T-helper 2 cell (primary cell): ENCODE data around the gene C1QTNF9B.

Source experiments
- DNase-seq, 5 experiments: peaks; one replicate each; pipeline versions ENCODE4 v3.0.0 to v3.0.0-alpha.2; 2012 to 2022

Gene C1QTNF9B

DNA sequence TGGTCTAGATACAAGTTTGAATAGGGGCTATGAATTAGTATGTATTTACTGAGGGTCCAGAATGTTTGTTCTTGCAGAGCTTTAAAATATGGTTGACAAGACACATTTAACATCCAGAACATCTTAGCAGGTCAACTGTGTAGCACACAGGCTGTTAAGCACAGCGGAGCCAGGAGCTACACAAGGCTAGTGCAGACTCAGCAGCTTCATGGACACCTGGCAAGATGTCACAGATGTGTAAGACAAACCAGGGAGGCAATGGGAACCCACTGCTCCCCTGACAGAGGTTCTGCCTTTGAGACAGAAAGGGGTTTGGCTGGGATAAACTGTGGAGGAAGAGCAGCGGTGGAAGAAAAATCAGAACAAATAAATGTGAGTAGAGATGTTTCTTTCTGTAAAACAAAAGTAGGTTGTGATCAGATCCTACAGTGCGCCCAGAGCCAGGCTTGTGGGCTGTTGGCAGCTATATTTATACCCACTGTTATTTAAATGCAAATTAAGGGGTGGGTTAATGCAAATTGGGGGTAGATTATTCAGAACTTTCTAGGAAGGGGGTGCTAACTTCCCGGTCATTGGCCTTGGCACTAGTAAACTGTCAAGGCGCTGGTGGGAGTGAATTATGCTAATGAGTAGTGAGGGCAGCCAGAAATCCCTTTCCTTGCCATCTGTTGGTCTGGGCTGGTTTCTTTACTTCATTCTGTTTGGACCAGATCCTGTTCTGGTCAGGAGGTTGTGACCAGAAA, 41.1 kb downstream of the C1QTNF9B start:
- no peak for DNase-seq

DNA sequence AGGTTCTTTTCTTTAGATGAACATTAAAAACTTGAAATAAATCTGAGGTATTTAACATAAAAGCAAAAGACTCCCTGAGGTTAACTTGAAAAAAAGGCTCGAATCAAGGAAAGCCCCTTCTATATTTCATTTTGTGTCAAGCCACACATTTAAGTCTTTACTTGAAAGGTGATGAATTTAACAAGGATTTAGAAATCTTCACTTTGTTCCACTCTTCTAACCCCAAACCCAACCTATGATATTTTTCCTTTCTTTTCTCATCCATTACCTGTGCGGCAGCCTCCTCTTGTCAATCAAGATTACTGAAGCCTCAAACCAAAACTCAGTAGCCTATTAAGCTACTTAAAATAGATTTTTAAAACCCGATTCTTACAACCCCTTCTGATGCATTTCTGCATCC, 41.9 kb downstream of the C1QTNF9B start:
- DNase-seq: no peak

DNA sequence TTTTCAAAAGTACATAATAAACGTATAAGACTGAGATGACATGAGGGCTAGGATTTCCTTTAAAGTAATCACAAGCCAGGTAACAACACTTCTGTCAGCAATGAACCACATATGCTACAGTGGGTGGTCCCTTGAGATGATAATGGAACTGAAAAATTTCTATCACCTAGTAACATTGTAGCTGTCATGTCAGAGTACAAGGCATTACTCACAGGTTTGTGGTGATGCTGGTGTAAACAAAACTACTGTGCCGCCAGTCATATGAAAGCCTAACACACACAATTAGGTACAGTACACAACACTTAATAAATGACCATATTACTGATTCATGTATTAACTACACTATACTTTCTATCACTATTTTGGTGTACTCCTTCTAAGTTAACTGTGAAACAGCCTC, 45.0 kb downstream of the C1QTNF9B start:
- no peak for DNase-seq

DNA sequence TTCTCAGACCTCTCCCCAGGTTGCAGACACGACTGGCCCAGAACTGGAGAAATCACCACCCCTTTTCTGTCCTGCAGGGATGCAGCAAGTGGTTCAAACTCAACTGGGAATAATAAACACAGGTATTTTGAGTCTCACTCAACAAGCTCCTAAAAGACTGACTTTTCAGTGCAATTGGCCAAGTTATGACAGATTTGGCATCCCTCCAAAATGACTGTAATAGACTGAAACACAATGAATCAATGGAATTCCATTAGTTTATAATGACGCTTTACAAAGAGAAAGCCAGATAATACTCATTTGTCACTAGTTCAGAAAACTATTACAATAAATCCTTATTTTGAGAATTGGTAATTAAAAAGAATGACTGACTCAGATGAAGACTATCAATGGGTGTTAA, 46.2 kb downstream of the C1QTNF9B start:
- DNase-seq: no peak

DNA sequence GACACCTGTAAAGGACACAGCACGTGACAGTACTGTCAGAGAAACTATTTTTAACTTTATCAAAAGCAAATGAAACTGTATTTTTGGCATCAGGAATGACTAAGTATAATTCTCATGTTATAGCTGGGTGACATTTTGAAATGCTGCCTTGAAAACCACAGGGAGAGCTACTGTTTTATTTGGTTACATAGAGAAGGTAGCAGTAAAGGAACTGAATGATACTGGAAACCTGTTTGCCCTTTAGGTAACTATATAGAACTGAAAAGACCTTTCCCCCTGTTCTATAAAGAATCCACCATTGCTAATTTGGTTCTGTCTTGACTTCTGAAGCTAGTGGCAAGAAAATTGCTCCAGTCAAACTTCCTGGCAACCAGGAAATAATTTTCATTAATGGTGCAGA, 47.2 kb downstream of the C1QTNF9B start:
- DNase-seq: no peak

DNA sequence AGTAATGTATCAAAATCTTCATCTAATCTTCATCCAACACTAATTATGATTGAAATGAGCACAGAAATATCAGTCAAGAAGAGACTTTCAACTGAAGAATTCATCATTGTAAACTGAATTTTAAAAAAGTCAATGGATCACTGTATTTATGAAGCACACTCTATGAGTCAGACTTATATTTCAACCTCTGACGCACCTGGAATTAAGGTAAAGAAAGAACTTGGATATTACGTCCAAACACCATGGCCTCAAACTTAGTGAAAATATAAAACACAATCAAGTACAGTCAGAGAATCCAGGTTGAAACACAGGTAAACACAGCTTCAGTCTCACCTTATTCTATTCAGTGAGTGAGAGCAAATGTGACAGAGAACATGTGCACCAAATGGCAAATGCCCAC, 47.6 kb downstream of the C1QTNF9B start:
- no peak for DNase-seq

DNA sequence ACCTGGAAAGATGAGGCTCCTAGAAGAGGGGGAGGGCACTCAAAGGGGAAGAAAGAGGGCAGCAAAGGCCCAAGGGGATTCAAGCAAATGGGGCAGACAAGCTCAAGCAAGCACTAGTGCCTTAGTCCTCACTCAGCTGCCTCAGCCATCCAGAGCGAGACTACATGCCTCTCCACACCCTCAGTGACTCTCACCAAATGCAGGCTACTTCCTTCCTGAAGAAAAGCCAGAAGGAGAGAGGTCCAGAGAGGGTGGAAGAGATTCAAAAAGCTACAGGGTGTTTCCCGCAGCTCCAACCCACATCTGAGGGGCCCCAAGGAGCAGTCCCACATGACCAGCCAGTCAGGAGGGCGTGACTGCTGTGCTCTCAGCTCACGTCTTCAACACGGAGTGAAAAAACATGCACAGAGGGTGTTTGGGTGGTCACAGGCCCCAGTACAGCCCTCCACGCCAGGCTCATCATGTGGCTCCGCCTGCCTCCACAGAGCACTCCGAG, 48.6 kb downstream of the C1QTNF9B start:
- no peak for DNase-seq

DNA sequence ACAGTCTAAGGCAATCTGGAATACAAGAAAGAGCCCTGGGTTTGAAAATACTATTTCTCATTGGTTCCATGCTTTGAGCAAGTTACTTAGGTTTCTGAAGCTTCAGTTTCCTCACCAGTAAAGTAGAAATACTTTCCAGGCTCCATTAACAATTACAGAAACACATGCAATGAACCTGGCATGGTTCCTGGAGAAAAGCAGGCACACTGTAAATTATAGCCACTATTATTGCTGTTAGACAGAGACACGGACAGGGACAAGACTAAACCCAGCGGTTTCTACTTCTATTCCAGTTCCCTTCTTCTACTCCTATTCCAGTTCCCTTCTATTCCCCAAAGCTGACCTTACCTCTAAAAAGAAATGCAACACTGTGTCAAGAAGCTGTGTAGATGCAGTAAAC, 49.3 kb downstream of the C1QTNF9B start:
- no peak for DNase-seq

DNA sequence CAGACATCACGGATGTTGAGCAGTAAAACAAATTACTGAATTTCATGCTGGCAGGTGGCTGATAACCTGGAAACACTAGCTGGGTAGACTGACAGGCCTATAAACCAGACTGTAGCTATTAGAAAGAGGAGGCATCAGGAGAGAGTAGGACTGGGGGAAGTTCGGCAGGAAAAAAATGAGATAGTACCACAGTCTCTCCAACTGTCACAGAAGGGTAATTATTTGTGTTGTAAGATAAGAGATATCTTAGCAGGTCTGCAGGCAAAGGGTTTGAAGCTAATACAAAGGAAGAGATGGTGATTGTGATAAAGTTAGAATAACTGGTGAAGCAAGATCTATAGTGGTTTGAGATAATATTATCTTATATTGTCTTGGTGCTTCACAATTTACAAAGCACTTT, 49.8 kb downstream of the C1QTNF9B start:
- DNase-seq: no peak

DNA sequence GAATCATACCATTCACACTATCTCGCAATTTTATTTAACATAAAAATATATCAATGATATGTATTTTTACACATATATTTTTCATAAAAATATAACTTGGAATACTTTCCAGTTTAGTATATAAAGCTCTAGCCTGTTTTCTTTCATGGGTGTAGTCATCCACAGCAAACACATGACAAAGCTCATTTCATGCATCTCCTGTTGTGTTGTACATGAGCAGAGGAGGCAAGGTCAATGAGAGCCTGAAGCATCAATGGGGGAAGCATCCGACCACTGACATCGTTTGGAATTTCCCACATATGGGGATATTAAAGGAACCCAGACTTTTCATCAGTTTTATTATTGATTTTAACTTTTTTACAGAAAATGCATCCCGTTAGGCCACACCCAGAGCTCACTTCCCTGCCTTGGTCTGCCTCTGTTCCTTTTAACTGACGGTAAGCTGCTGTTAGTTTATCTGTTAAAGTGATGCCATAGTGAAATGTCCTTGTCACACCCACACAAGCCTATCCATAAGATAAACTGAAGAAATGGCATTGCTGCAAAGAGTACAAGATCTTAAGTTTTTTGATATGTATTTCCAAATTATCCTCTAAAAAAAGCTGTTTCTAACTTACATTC, 52.1 kb downstream of the C1QTNF9B start:
- DNase-seq: no peak

DNA sequence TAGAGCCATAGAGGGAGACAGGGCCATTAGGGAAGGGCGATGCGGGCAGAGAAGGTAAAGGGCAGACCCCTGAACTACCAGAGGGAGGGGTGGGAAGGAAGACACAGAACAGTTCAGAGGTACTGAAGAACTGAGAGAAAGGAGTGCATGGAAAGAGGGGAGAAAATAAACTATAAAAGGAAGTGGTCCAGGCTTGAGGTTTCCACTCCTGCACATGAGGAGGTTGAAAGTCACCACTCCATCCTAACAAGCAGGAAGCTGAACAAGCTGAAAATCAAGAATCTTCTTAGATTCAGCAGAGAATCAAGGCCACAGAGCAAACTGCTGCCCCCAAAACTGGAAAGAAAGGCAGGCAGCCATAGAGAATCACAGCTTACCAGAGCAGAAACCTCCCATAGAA, 53.2 kb downstream of the C1QTNF9B start:
- DNase-seq: peak in 1 of 5 experiments; percentile 30

DNA sequence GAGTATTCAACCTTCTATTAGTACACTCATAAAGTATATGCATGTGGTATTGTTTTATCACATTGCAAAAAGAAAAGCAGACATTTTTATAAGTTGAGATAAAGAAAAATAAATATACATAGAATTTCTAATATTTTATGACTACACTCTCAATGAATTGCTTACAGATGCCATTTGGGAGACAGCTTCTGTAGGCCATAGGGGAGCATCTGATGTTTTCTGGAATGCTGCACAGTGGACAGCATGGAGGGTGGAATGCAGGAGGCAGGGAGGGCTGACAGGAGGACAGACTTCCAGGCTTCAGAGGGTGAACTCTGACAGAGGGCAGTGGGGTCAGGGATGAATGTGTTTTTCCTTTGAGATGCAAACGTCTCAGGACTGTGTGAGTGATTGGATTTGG, 53.9 kb downstream of the C1QTNF9B start:
- DNase-seq: no peak

DNA sequence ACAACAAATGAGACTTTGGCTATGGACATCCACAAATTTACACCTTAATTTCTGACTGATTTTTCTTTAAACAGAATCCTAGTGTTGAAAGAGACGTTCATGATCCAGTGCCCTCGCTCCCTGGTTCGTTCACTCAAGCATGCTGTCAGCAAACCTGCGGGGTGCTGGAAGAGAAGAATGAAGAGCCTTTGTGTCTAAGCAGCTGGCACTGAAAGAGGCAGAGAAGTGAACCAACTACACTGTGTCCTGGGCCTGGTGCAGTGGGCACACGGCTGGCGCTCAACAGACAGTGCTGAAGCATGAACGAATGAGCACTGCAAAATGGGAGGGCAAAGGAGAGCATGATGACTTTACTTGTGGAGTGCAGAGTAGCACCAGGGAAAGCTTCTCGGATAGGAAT, 54.9 kb downstream of the C1QTNF9B start:
- no peak for DNase-seq
